HL-60 (cell line): ENCODE results near the gene FAM234B.

Experiments used
- DNase-seq, 2 experiments: peaks; one replicate each; pipeline ENCODE4 v3.0.0-alpha.2; 2010 to 2020; ENCODE audit warnings: low read depth in 1 of 2, low spot score in 1 of 2
- H3K27ac ChIP-seq: fragments of 250-450 bp; sonication (Bioruptor Pico); replicated peaks from 2 replicates; pipeline ENCODE4 v1.5.1; 2020; ENCODE audit warnings: mild to moderate bottlenecking, moderate library complexity
- H3K27me3 ChIP-seq: fragments of 250-450 bp; sonication (Bioruptor Pico); 2 replicates; pipeline ENCODE4 v1.5.1; 2021; ENCODE audit warnings: mild to moderate bottlenecking, moderate library complexity; ENCODE audit not compliant: insufficient read depth, poor library complexity, severe bottlenecking
- H3K4me3 ChIP-seq: replicated peaks from 2 replicates; pipeline ENCODE4 v1.5.1; 2011; ENCODE audit warnings: mild to moderate bottlenecking, control low read depth, low read length; ENCODE audit not compliant: insufficient read depth
- CTCF ChIP-seq: IDR thresholded peaks from one replicate; pipeline ENCODE4 v1.5.1; 2011; ENCODE audit warnings: low read length, control low read depth, inconsistent platforms; ENCODE audit not compliant: insufficient read depth
- GABPA ChIP-seq: IDR thresholded peaks from 2 replicates; pipeline ENCODE4 v1.6.1; 2012; ENCODE audit warnings: low read depth
- POLR2AphosphoS5 ChIP-seq: IDR thresholded peaks from 2 replicates; pipeline ENCODE4 v1.6.1; 2012; ENCODE audit warnings: low read depth
- REST ChIP-seq: IDR thresholded peaks from 2 replicates; pipeline ENCODE4 v1.6.1; 2012; ENCODE audit warnings: low read depth; ENCODE audit not compliant: insufficient replicate concordance
- SPI1 ChIP-seq: IDR thresholded peaks from 2 replicates; pipeline ENCODE4 v1.6.1; 2012; ENCODE audit warnings: low read depth, mild to moderate bottlenecking, borderline replicate concordance

FAM234B gene

GRCh38 chr12:13067322-13067721 lies 23.1 kb downstream of the FAM234B start:
- Histone ChIP-seq H3K27me3 (no peaks in the 10 kb centered on the region), H3K27ac (no peak overlapping the region), H3K4me3 (no peak overlapping the region)
- no peak for DNase-seq
- TF ChIP-seq POLR2AphosphoS5 (no peak), REST (no peak), GABPA (no peak), SPI1 (no peak), CTCF (no peak)

- no peaks in the 10 kb centered on the region for H3K27me3 ChIP-seq
- no peak for DNase-seq
- no peak for TF ChIP-seq GABPA
- no peak for TF ChIP-seq CTCF
- TF ChIP-seq REST = no peak
- TF ChIP-seq POLR2AphosphoS5 = no peak
- no peak for TF ChIP-seq SPI1
- H3K27ac ChIP-seq = no peak overlapping the region
- no peak overlapping the region for H3K4me3 ChIP-seq
Measured at GRCh38 chr12:13069380-13069779, 25.2 kb downstream of the FAM234B start.

GRCh38 chr12:13071305-13072280 lies 27.4 kb downstream of the FAM234B start:
- TF ChIP-seq REST (no peak), CTCF (no peak), GABPA (no peak), SPI1 (no peak), POLR2AphosphoS5 (no peak)

More at GRCh38 chr12:13071305-13072280, 27.4 kb downstream of the FAM234B start:
- Histone ChIP-seq H3K27ac (no peak overlapping the region), H3K4me3 (no peak overlapping the region), H3K27me3 (no peaks in the 10 kb centered on the region)
- no peak for DNase-seq
